GM23338 (cell line): ENCODE measurements around the gene ING3.

Source experiments
- CTCF ChIP-seq, 2 experiments: fragments of 200-600 bp in 1 of 2; sonication (generic) in 1 of 2; conservative IDR thresholded peaks; 2 replicates each; pipeline versions ENCODE4 v1.5.1 to v1.6.1; 2016 to 2017; ENCODE audit warnings: antibody characterized with exemption in 2 of 2, low read depth in 2 of 2, mild to moderate bottlenecking in 2 of 2, moderate library complexity in 1 of 2
- EZH2 ChIP-seq: fragments of 200-600 bp; sonication (generic); IDR thresholded peaks from one replicate; pipeline ENCODE4 v1.8.0; 2017; ENCODE audit warnings: antibody characterized with exemption, mild to moderate bottlenecking, low read depth; ENCODE audit not compliant: unreplicated experiment
- POLR2AphosphoS5 ChIP-seq: IDR thresholded peaks from 2 replicates; pipeline ENCODE4 v1.6.1; 2016; ENCODE audit warnings: antibody characterized with exemption, low read depth
- ZNF462 ChIP-seq: fragments of 250-450 bp; sonication (Bioruptor Pico); IDR thresholded peaks from 2 replicates; pipeline ENCODE4 v1.5.0; 2020; ENCODE audit warnings: mild to moderate bottlenecking, moderate library complexity

- TF ChIP-seq POLR2AphosphoS5: no peak
- TF ChIP-seq ZNF462: no peak
- no peak for TF ChIP-seq CTCF (conservative IDR thresholded peaks at IDR 0.05; ENCODE audit: low read depth in 2 of 2)
- TF ChIP-seq EZH2: no peak
These were observed 74.0 kb downstream of the ING3 start for GRCh38 chr7:121024611-121025010.
